ENCODE measurements around the gene ATP2B2.

ATP2B2 gene

GRCh38 chr3:10521772-10522441, 16.5 kb upstream of the ATP2B2 start:
- no peak for TF ChIP-seq CTCF (IDR thresholded peaks at IDR 0.05; ENCODE audit: low read depth, low read length)
- no peak for DNase-seq (ENCODE audit: extremely low read depth, low read depth)

GRCh38 chr3:10520072-10520471, 14.7 kb upstream of the ATP2B2 start:
- no peak for DNase-seq (ENCODE audit: extremely low read depth, low read depth)
- TF ChIP-seq CTCF (IDR thresholded peaks at IDR 0.05; ENCODE audit: low read depth, low read length), result no peak

- no peak for DNase-seq (ENCODE audit: extremely low read depth, low read depth)
- no peak for TF ChIP-seq CTCF (IDR thresholded peaks at IDR 0.05; ENCODE audit: low read depth, low read length)
These were observed 13.8 kb upstream of the ATP2B2 start for GRCh38 chr3:10519236-10519635.

GRCh38 chr3:10518506-10519150, 13.2 kb upstream of the ATP2B2 start:
- DNase-seq (ENCODE audit: extremely low read depth, low read depth), result no peak
- no peak for TF ChIP-seq CTCF (IDR thresholded peaks at IDR 0.05; ENCODE audit: low read depth, low read length)

- no peak for TF ChIP-seq CTCF (IDR thresholded peaks at IDR 0.05; ENCODE audit: low read depth, low read length)
- no peak for DNase-seq (ENCODE audit: extremely low read depth, low read depth)
These were observed 12.2 kb upstream of the ATP2B2 start for GRCh38 chr3:10517627-10518026.

- DNase-seq (ENCODE audit: extremely low read depth, low read depth), result no peak
These were observed 11.4 kb upstream of the ATP2B2 start for GRCh38 chr3:10516544-10517452.

More at GRCh38 chr3:10516544-10517452, 11.4 kb upstream of the ATP2B2 start:
- TF ChIP-seq CTCF (IDR thresholded peaks at IDR 0.05; ENCODE audit: low read depth, low read length), result no peak

Measured in AG09319 (cell line).